NK-92 treated with Interleukin-12 subunit alpha and Interleukin-12 subunit beta, amount 100 ng/mL, for 24 hours (cell line): ENCODE data around the gene CD34.

ENCODE experiments used
- DNase-seq: peaks from one replicate; lab custom pipeline; 2025; lab: John Stamatoyannopoulos, UW

The CD34 gene

GRCh38 chr1:207832796-207833195 is 78.1 kb downstream of the CD34 start:
- no peak for DNase-seq

- no peak for DNase-seq
Observed at GRCh38 chr1:207831517-207832327, 79.2 kb downstream of the CD34 start.
